ENCODE measurements around the gene NAA80.

The NAA80 gene

DNA sequence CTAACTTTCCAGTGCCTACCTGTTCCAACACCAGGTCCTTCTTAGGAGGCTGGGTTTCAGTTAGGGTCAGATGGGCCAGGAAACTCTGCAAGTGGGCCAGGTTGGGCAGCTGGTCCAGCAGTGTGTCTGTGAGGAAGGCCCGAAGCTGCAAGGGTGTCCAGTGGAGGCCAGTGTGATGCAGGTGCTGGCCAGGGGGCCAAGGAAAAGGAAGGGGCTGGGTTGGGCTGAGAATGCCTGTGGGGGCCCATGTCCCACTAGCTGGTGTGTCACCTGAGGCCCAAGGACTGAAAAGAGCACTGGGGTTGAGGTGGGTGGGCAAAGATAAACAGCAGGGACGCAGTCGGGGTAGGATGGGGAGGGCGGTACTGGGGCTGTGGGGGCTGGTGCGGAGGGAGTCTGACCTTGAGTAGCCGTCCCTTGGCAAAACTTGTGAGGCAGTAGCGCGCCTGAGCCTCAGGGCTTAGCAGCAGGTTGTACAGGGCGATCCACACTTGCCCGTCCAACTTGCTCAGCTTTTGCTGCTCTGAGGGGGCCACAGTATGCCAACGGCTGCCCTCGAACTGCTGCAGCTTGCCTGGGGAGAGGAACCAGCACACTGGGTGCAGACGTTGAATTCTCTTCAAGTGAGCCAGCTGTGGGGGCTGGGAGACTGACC lies 42.9 kb upstream of the NAA80 start:
- DNase-seq (ENCODE audit: low read depth in 2 of 2): no peak
- TF ChIP-seq, protein P1, sequence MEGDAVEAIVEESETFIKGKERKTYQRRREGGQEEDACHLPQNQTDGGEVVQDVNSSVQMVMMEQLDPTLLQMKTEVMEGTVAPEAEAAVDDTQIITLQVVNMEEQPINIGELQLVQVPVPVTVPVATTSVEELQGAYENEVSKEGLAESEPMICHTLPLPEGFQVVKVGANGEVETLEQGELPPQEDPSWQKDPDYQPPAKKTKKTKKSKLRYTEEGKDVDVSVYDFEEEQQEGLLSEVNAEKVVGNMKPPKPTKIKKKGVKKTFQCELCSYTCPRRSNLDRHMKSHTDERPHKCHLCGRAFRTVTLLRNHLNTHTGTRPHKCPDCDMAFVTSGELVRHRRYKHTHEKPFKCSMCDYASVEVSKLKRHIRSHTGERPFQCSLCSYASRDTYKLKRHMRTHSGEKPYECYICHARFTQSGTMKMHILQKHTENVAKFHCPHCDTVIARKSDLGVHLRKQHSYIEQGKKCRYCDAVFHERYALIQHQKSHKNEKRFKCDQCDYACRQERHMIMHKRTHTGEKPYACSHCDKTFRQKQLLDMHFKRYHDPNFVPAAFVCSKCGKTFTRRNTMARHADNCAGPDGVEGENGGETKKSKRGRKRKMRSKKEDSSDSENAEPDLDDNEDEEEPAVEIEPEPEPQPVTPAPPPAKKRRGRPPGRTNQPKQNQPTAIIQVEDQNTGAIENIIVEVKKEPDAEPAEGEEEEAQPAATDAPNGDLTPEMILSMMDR (IDR thresholded peaks at IDR 0.05; ENCODE audit: low read depth, low read length): no peak
- H3K4me3 ChIP-seq (replicated peaks in 1 of 2; ENCODE audit: low read depth in 2 of 2, low read length in 2 of 2): no peak overlapping the region

DNA sequence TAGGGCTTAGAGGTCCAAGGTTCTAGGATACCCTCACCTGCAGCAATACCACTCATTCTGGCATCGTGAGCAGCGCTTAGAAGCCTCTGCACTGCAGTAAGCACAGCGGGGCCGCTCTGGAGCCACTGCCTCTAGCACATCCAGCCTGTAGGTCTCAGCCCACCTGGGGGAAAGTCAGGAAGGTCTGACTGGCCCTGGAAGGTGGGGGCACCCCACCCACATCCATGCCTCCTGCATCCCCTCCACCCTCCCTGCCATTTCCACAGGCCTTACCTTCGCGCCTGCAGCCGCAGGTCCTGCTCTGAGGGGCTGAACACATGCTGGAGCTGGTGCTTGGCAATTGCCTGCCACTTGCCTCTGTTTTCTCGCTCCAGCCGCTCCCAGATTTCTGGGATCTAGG lies 42.3 kb upstream of the NAA80 start:
- DNase-seq (ENCODE audit: low read depth in 2 of 2): no peak
- peak overlapping the region; percentile 42 to 64 for H3K4me3 ChIP-seq (replicated peaks in 1 of 2; ENCODE audit: low read depth in 2 of 2, low read length in 2 of 2)
- TF ChIP-seq, protein P1 (IDR thresholded peaks at IDR 0.05; ENCODE audit: low read depth, low read length): no peak

DNA sequence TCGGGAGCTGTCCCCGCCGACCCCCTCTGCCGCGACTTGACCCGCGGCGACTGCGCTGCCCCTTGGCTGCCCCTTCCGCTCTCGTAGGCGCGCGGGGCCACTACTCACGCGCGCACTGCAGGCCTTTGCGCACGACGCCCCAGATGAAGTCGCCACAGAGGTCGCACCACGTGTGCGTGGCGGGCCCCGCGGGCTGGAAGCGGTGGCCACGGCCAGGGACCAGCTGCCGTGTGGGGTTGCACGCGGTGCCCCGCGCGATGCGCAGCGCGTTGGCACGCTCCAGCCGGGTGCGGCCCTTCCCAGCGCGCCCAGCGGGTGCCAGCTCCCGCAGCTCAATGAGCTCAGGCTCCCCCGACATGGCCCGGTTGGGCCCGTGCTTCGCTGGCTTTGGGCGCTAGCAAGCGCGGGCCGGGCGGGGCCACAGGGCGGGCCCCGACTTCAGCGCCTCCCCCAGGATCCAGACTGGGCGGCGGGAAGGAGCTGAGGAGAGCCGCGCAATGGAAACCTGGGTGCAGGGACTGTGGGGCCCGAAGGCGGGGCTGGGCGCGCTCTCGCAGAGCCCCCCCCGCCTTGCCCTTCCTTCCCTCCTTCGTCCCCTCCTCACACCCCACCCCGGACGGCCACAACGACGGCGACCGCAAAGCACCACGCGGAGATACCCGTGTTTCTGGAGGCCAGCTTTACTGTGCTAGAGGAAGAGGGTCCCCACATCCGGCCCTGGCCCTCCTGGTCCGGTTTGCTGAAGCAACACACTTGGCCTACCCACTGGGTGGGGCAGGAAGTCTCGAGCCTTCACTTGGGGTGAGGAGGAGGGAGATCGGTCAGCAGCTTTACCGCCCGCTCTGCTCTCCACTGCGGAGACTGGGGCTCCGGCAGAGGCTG lies 41.5 kb upstream of the NAA80 start, which contains the start of gene RASSF1:
Gene RASSF1 (minus strand): TSS at position 389 of the 882 bp plus-strand sequence. CDS start 31 bp downstream, at position 358.
- DNase-seq (ENCODE audit: low read depth in 2 of 2): peak; percentile 64
- H3K4me3 ChIP-seq (replicated peaks in 1 of 2; ENCODE audit: low read depth in 2 of 2, low read length in 2 of 2): peak within 1 kb of the TSS; percentile 43 to 64
- TF ChIP-seq, protein P1 (IDR thresholded peaks at IDR 0.05; ENCODE audit: low read depth, low read length): no peak

DNA sequence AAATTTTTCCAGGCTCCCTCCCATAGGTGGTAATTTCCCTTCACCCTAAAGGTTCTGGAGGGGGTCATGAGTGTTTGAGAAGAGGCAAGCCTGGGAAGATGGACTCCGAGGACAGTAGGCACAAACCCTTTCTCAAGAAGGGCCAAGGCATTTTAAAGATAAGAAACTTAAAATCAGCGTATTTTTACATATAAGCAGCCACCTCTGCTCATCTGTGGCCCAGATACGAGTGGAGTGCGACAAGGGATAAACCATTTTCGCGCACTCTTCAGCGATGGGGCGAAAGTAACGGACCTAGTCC lies 40.9 kb upstream of the NAA80 start:
- TF ChIP-seq, protein P1 (IDR thresholded peaks at IDR 0.05; ENCODE audit: low read depth, low read length): no peak
- DNase-seq (ENCODE audit: low read depth in 2 of 2): no peak
- peak overlapping the region; percentile 43 to 64 for H3K4me3 ChIP-seq (replicated peaks in 1 of 2; ENCODE audit: low read depth in 2 of 2, low read length in 2 of 2)

DNA sequence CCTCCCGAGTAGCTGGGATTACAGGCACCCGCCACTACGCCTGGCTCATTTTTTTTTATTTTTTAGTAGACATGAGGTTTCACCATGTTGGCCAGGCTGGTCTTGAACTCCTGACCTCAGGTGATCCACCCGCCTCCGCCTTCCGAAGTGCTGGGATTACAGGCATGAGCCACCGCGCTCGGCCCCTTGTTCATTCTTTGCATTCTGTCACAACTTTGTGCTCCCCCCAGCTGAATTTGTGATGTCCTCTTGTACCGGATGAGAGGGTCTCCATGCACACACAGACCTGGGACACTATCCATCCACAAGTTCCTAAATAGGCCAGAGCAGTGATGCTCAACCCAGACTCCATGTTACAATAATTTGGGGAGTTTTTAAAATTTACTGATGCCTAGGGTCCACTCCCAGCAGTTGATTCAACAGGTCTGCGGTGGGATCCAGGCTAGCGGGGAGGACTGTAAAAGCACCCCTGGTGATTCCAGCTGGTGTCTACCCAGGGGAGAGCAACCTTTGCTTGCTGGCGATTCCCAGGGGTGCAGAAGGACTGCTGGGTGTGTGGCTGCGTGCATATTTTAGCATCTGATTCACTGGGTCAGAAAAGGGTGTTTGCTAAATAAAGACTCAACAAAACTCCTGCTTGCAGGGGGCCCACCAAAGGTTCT lies 40.4 kb upstream of the NAA80 start:
- TF ChIP-seq, protein P1 (IDR thresholded peaks at IDR 0.05; ENCODE audit: low read depth, low read length): no peak
- peak overlapping the region; percentile 43 to 64 for H3K4me3 ChIP-seq (replicated peaks in 1 of 2; ENCODE audit: low read depth in 2 of 2, low read length in 2 of 2)
- DNase-seq (ENCODE audit: low read depth in 2 of 2): peak; percentile 53 to 85

DNA sequence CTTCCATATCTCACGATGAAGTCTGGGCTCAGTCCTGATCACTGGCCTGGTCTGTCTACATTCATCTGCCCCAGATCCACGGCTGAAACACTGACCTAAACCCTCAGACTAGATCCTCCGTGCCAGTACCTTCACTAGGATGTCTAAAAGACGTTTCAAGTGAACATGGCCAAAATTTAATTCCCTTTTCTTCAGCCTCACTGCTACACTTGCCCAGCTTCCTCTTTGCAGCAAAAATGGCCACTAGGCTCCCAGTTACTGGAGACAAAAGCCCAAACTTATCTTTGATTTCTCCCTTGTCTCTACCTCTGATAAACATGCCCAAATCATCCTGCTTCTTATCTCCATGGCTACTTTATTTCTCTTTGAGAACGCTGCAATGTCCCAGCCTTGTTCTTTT lies 39.8 kb upstream of the NAA80 start:
- TF ChIP-seq, protein P1 (IDR thresholded peaks at IDR 0.05; ENCODE audit: low read depth, low read length): no peak
- DNase-seq (ENCODE audit: low read depth in 2 of 2): no peak
- H3K4me3 ChIP-seq (replicated peaks in 1 of 2; ENCODE audit: low read depth in 2 of 2, low read length in 2 of 2): no peak overlapping the region
